CD4-positive, alpha-beta T cell treated with Interleukin-4 for 1 hour (primary cell): Measurements from ENCODE around the gene ALPL.

Experiments used
- DNase-seq, 2 donors: peaks; one replicate each; pipeline ENCODE4 v3.0.0-alpha.2; 2020 to 2022

ALPL gene

GRCh38 chr1:21532496-21532895 lies 23.3 kb downstream of the ALPL start:
- DNase-seq: no peak

GRCh38 chr1:21532992-21533534 lies 23.8 kb downstream of the ALPL start:
- DNase-seq: no peak

- no peak for DNase-seq
These were observed 24.9 kb downstream of the ALPL start for GRCh38 chr1:21534146-21534545.

- DNase-seq: peak; percentile 5 to 25
These were observed 25.6 kb downstream of the ALPL start for GRCh38 chr1:21534674-21535378.

- DNase-seq: no peak
These were observed 27.0 kb downstream of the ALPL start for GRCh38 chr1:21536218-21536617.

GRCh38 chr1:21537511-21537931 lies 28.3 kb downstream of the ALPL start:
- no peak for DNase-seq

GRCh38 chr1:21537932-21538630 lies 28.9 kb downstream of the ALPL start:
- DNase-seq: no peak

GRCh38 chr1:21539933-21540332 lies 30.7 kb downstream of the ALPL start:
- no peak for DNase-seq

- no peak for DNase-seq
These were observed 32.1 kb downstream of the ALPL start for GRCh38 chr1:21541329-21541728.

- DNase-seq: no peak
These were observed 32.6 kb downstream of the ALPL start for GRCh38 chr1:21541835-21542234.

GRCh38 chr1:21543598-21543997 lies 34.4 kb downstream of the ALPL start:
- no peak for DNase-seq

GRCh38 chr1:21544095-21544494 lies 34.9 kb downstream of the ALPL start:
- no peak for DNase-seq

- DNase-seq: no peak
These were observed 37.1 kb downstream of the ALPL start for GRCh38 chr1:21546122-21546825.

GRCh38 chr1:21547876-21548275 lies 38.7 kb downstream of the ALPL start:
- DNase-seq: no peak

- no peak for DNase-seq
These were observed 40.9 kb downstream of the ALPL start for GRCh38 chr1:21550097-21550496.

- DNase-seq: no peak
These were observed 41.7 kb downstream of the ALPL start for GRCh38 chr1:21550866-21551475.

- no peak for DNase-seq
These were observed 43.5 kb downstream of the ALPL start for GRCh38 chr1:21552715-21553114.

- DNase-seq: no peak
These were observed 44.1 kb downstream of the ALPL start for GRCh38 chr1:21553116-21553926.

GRCh38 chr1:21559788-21560567 lies 50.8 kb downstream of the ALPL start:
- no peak for DNase-seq

- DNase-seq: no peak
These were observed 51.9 kb downstream of the ALPL start for GRCh38 chr1:21560916-21561638.

- no peak for DNase-seq
These were observed 53.7 kb downstream of the ALPL start for GRCh38 chr1:21562896-21563295.
